ENCODE measurements around the gene GALNT3.
A peak's percentile ranks its signal among the peaks of the same experiment; 100 is the strongest.

The GALNT3 gene

GRCh38 chr2:165801176-165801575 lies 7.1 kb upstream of the GALNT3 start:
- ChIA-PET POLR2A (ENCODE audit: low non-redundant PET) (no interaction called here), CTCF (no interaction called here)
- DNase-seq (ENCODE audit: low spot score) = no peak
- H3K27ac ChIP-seq = no peak overlapping the region
- TF ChIP-seq CTCF (conservative IDR thresholded peaks at IDR 0.05; ENCODE audit: low read depth) = no peak

GRCh38 chr2:165796819-165797530 lies 2.9 kb upstream of the GALNT3 start:
- POLR2A ChIA-PET (ENCODE audit: low non-redundant PET) = no interaction called here
- no peak overlapping the region for H3K27ac ChIP-seq

GRCh38 chr2:165796129-165796528 lies 2.1 kb upstream of the GALNT3 start:
- H3K27ac ChIP-seq = no peak overlapping the region
- ChIA-PET POLR2A (ENCODE audit: low non-redundant PET) (no interaction called here), CTCF (no interaction called here)
- DNase-seq (ENCODE audit: low spot score) = no peak
- no peak for TF ChIP-seq CTCF (conservative IDR thresholded peaks at IDR 0.05; ENCODE audit: low read depth)

More at GRCh38 chr2:165796819-165797530, 2.9 kb upstream of the GALNT3 start:
- TF ChIP-seq CTCF (conservative IDR thresholded peaks at IDR 0.05; ENCODE audit: low read depth) = no peak
- DNase-seq (ENCODE audit: low spot score) = no peak
- CTCF ChIA-PET = no interaction called here

GRCh38 chr2:165795011-165795410 lies 964 bp upstream of the GALNT3 start:
- no peak overlapping the region for H3K27ac ChIP-seq
- no peak for TF ChIP-seq CTCF (conservative IDR thresholded peaks at IDR 0.05; ENCODE audit: low read depth)
- DNase-seq (ENCODE audit: low spot score) = no peak
- CTCF ChIA-PET = interaction anchor here (0.6 kb wide), 1 partner anchor 25 kb away, joined by 4 read pairs; no protein-coding TSS in a partner anchor
- POLR2A ChIA-PET (ENCODE audit: low non-redundant PET) = no interaction called here

GRCh38 chr2:165794536-165794928 lies 485 bp upstream of the GALNT3 start:
- POLR2A ChIA-PET (ENCODE audit: low non-redundant PET) = interaction anchor here (0.9 kb wide), 1 partner anchor 9 kb away, joined by 3 read pairs; no protein-coding TSS in a partner anchor
- no peak overlapping the region for H3K27ac ChIP-seq
- DNase-seq (ENCODE audit: low spot score) = peak; percentile 46
- CTCF ChIA-PET = interaction anchor here (0.6 kb wide), 1 partner anchor 24 kb away, joined by 4 read pairs; no protein-coding TSS in a partner anchor
- TF ChIP-seq CTCF (conservative IDR thresholded peaks at IDR 0.05; ENCODE audit: low read depth) = no peak

- DNase-seq (ENCODE audit: low spot score) = peak; percentile 68
- POLR2A ChIA-PET (ENCODE audit: low non-redundant PET) = no interaction called here
- CTCF ChIA-PET = no interaction called here
- TF ChIP-seq CTCF (conservative IDR thresholded peaks at IDR 0.05; ENCODE audit: low read depth) = no peak
- H3K27ac ChIP-seq = no peak overlapping the region
These were observed 777 bp downstream of the GALNT3 start for GRCh38 chr2:165793161-165793778.

All from RWPE1 (cell line).